GM18867 (cell line): ENCODE data around the gene RABAC1.
"Not testable (repeated sequence)": the region's sequence is repeated elsewhere in the genome, so short reads cannot be mapped to it uniquely, and the experiment has no call there.

ENCODE experiments used
- ATAC-seq: cut with Tn5 transposase; IDR thresholded peaks from one replicate; pipeline ENCODE4 v1.9.1; 2021; ENCODE audit warnings: mild to moderate bottlenecking, moderate library complexity; ENCODE audit not compliant: unreplicated experiment

The RABAC1 gene, protein sequence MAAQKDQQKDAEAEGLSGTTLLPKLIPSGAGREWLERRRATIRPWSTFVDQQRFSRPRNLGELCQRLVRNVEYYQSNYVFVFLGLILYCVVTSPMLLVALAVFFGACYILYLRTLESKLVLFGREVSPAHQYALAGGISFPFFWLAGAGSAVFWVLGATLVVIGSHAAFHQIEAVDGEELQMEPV

DNA sequence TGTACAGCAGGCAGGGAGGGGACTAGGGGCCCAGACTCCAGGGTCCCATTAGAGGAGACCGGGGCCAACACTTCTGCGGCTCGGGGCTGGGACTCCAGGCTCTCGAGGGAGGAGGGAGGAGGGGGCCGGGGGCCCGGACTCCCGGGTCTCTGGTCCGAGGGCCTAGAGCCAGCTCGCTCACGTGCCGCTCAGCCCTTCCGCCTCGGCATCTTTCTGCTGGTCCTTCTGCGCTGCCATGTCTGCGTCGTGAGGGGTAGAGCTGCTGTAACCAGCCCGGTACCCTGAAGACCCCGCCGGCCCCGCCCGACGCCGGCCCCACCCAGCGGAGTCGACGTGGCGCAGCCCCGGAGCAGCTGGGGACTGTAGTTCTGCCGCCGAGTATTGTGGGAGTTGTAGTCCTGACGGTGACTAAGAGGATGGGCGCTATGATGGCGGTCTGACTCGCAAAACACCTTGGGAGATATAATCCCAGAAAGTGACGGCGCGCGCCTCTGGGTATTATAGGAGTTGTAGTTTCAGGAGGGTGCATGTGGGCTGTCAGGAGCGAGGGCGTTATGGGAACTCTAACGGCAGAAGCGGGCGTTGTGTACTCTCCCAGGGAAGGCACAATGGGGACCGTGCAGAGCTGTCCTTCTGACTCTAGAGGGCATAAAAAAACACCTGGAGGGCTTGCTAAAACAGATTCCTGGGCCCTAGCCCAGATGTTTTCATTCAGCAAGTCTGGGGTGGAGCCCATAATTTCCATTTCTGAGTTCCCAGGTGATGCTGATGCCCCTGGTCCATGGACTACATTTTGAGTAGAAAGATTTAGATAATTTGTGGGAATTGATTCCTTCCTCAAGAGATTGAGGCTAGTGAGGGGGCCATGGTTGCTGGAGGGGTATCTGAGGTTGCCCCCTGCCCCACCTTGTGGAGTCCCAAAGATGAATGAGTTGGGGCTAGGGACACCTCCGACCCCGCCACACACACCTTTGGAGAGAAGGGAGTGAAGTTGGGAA lies at the start of gene RABAC1:
RABAC1 (minus strand) TSS at position 266 of the 998 bp plus-strand sequence; CDS start at position 237, 29 bp downstream.
- peak; percentile 74 for ATAC-seq

DNA sequence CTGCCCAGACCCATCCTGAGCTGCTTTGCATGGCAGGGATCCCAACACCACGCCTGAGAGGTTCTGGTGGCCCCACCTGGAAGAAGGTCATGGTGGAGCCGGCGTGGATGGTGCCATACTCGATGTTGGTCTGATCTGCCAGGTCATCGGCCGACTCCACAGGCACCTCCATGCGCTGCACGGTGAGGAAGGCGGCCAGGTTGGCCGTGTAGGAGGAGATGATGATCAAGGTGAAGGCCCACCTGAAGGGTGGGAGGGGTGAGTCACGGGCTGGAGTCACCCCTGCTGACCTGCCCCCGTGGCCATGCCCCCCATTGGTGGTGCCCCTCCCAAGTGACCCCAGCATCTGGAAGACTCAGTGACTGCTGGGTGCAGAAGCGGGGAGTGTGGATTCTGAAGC lies 47.4 kb upstream of the RABAC1 start:
- ATAC-seq = no peak

GRCh38 chr19:42005504-42005903 lies 46.4 kb upstream of the RABAC1 start:
- ATAC-seq = no peak

DNA sequence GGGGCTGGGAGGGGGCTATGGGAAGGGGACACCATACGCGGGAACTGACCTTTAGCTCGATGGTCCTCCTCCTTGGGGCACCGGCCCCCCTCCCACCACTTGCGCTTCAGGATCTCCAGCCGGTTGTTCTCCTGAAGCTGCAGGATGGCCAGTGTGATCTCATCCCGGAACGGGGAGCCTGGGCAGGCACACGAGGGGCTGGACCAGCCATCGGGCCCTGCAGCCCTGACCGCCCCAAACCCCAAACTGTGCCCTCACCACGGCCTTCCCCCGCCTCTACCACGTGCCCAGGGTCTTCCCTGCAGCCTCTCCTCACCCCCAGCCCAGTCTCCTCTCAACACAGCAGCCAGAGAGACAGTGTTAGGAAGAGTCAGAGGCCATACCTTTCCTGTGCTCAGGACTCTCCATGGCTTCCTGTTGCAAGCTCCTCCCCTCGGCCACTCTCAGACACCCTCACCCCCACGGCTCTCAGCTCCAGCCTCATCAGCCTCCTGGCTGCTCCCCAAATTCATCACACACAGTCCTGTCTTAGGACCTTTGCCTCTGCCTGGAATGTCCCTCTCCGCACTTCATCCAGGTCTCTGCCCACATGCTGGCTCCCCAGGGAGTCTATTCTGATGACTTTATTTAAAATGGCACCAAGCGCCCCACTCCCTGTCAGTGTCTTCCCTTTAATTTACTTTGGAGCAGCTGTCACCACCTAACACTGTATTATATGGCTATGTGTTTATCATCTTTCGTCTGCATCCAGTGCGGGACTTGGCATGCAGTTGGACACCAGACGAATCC lies 44.6 kb upstream of the RABAC1 start:
- no peak for ATAC-seq

DNA sequence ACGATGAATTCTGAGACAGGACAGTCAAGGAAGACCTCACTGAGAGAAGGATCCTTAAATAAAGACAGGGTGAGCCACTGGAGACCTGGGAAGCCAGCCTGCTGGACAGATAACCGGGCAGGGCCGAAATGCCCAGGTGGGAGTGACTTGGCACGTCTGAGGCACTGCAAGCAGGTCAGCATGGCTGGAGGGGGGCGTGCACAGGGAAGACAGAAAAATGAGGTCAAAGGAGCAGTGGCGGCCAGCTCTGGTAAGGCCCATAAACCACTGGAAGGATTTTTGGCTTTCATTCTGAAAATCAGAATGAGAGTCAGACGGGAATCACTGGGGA lies 40.7 kb upstream of the RABAC1 start:
- no peak for ATAC-seq

DNA sequence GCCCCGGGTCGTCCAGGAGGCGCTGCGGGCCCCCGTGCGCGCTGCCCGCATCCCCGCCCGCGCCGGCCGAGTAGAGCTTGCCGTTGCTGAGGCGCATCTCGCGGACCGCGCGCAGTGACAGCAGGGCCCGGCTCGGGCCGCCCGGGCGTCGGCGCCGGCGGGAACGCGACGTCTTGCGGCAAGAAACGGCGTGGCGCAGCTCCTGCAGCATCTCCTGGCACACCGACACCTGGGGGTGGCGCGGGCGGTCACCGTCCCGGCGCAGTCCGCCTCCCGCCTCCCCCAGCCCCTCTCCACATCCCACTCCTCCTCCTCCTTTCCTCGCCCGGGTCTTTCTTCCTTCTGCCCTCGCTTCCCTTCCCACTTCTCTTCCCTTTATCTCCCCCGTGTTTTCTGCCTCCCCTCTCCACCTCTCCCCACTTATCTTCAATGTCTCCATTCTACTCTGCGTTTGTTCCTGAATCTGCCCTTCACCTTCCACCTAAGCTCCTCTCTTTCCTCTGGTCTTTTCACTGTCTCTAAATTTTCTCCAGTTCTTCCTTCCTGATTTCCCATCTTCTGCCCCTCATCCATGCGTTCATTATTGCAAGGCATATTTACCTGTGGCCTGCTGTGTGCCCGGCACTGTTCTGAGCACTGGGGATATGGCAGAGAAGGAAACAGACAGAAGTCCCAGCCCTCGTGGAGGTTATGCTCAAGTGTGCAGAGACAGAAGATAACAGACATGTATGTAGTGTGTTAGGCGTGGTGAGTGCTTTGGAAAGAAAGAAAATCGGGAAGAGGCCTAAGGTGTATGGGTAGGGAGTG lies 40.2 kb upstream of the RABAC1 start:
- no peak for ATAC-seq

GRCh38 chr19:41998246-41999020 lies 39.3 kb upstream of the RABAC1 start:
- ATAC-seq = no peak

GRCh38 chr19:41997851-41998229 lies 38.7 kb upstream of the RABAC1 start:
- ATAC-seq = no peak

DNA sequence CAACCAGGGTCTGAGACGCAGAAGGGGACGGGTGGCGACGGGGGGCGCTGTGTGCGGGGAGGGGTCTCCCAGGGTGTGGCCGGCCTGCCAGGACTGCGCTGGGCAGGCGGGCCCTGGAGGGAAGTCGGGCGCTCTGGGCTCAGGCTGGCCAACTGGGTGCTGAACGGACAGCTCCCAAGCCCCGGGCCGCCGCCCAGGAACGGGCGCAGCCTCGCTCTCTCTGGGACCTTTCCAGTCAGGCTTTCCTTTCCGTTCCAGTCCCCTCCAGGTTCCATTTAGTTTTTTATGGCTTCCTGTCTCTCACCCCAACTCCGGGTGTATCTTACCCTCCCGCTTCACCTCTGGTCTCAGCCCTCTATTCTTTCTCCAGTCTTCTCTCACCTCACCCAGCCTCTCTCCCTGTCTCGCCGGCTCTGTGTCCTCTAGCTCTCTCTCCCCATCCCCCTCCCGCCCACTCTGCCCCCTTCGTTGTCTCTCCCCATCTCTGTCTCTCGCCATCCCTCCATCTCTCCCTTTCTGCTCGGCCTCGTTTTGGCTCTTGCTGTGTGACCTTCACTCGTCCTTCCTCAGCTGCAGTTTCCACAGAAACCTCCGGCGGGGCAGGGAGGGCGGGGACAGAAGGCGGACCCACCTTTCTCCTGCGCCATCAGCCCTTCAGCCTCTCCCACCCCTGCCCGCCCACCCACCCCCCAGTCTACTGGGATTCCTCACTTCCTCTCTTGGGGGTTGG lies 38.2 kb upstream of the RABAC1 start:
- no peak for ATAC-seq

GRCh38 chr19:41995959-41996797 lies 37.1 kb upstream of the RABAC1 start:
- ATAC-seq = no peak

DNA sequence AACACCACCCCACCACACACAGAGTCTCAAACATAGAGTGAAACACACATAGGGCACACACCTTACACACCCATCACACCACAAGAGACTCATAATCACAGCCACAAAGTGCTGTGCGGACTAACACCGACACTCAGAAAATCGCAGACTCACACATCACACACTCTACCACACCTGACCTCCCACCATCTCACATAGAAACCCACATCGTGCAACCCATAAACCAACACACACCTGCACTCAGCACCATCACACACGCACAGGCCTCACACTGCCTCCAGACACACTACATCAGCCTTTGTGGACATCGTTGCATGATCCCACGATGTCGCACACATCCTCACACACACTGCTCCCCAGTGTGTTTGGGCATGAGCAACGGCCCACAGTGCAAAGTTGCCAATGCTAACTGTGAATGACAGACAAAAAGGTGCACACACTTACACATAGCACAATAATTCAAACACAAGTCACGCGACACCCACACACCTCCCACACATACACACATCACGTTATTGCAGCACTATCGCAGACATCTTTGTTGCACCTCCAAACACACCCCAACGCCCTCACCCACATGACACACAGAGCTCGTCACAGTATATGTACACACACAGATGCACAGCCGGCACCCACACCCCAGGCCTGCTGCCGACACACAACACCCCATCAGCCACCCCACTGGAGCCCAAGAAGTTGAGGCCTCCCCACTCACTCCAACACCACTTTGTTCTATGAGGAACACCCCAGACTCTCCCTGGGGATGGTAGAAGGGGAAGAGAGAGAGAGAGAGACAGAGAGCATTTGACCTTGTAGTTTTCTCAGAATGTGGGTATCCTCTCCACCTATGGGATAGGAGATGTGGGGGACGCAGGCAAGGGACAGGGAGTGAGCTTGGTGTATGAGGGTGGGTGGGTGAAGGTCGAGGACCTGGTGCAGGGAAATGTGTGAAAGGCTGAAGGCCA lies 36.2 kb upstream of the RABAC1 start:
- ATAC-seq = no peak

DNA sequence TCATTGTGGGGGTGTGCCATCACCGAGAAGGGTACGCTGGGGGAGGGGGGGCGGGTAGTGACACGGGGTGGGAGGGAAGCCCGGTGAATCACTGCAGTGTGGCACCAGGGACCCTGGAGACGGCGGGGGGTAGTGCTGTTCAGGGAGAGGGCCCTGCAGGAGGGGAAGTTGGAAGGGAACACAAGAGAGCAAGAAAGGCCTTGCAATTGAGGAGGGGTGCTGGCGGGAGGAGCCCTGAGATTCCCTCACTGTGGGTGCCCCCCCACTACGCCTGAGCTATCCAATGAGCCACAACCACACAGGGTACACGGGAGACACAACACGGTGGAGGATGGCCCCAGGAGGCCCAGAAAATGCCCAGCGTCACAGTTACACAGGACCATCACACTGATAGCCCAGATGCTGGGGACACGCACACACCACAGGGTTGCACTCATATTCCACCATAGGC lies 35.4 kb upstream of the RABAC1 start:
- ATAC-seq = no peak

DNA sequence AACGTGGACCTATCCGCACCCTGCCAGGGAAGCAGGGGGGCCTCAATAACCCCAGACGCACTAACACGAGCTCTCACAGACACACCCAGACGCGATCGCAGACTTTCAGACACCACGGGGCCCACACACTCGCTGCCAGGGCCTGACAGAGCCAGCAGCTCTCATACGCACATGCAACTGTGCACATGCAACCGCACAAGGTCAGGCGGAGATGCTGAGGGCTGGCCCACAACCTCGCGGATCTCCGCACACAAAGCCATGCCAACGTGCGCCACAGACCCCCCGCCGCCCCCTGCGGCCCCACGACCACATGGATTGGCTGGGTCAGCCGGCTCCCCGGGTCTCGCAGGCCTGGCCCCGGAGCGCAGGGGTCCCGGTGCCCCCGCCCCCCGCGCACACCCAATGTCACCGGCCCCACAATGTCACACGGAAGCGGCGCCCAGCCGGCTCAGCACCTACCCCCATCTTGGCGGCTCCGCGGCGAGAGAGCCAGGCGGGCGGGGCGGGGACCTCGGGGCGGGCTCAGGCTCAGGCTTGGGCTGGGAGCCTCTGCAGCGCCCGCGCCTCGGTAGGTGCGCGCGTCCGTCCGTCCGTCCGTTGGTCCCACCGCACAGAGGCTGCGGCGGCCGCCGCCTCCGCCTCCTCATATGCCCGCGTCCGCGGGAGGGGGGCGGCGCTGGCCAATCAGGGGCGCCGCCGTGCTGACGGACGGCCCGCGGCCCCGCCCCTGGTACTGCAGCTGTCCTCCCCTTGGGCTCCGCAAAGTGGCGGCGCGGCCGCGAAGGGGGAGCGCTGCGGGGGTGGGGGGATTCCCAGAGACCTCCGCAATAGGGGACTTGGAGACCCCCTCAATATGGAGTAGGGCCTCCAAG lies 34.7 kb upstream of the RABAC1 start, which contains the start of gene ATP1A3:
ATP1A3 (minus strand) TSS at position 619 of the 872 bp plus-strand sequence; CDS start at position 465, 154 bp downstream.
- peak; percentile 64 for ATAC-seq

DNA sequence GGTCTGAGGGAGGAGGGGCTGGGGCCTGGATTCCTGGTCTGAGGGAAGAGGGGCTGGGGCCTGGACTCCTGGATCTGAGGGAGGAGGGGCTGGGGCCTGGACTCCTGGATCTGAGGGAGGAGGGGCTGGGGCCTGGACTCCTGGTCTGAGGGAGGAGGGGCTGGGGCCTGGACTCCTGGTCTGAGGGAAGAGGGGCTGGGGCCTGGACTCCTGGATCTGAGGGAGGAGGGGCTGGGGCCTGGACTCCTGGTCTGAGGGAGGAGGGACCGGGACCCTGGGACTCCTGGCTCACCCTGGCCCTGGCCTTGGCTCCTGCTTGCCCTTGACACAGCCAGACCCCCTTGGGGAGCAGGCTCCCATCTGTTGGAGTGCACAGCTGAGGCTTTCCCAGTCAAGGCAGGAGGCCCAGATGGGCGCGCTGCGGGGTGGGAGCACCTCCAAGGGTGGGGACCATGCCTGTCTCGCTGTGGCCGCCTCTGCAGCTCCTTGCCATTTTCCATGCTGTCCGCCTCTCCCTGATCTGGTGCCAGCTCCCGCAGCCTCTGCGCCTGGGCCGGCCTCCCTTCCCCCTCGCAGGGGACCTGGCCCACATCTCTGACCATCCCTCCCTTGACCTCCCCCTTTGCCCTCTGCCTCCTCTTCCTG lies 32.9 kb upstream of the RABAC1 start:
- not testable (repeated sequence) for ATAC-seq

DNA sequence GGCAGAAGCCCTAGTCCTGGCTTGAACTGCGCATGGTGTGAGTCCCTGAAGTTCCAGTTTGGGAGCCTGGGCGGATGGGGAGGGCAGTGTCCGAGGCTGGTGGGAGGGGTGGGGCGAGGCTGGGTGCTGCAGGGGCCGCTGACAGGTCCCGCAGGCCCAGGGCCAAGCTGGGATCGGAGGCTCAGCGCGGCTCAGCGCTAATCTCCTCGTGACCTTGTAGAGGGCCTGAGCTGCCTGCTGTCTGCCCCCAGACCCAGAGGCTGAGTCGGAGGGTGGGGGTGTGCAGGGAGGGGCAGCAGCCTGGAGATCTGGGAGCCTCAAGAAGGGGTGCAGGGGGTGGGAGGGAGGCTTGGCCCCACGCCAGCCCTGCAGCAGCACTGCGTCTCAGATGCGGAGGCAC lies 31.9 kb upstream of the RABAC1 start:
- ATAC-seq = no peak

- ATAC-seq = no peak
These were observed 31.5 kb upstream of the RABAC1 start for GRCh38 chr19:41990615-41991014.
